Hematopoietic multipotent progenitor cell treated with erythropoietin and hydrocortisone succinate and interleukin-3 and kit ligand, for 15 days (in vitro differentiated cells): ENCODE measurements around the gene PDF.

Source experiments
- DNase-seq: peaks from one replicate; pipeline ENCODE4 v3.0.0-alpha.2; 2015; ENCODE audit warnings: low spot score

PDF gene

DNA sequence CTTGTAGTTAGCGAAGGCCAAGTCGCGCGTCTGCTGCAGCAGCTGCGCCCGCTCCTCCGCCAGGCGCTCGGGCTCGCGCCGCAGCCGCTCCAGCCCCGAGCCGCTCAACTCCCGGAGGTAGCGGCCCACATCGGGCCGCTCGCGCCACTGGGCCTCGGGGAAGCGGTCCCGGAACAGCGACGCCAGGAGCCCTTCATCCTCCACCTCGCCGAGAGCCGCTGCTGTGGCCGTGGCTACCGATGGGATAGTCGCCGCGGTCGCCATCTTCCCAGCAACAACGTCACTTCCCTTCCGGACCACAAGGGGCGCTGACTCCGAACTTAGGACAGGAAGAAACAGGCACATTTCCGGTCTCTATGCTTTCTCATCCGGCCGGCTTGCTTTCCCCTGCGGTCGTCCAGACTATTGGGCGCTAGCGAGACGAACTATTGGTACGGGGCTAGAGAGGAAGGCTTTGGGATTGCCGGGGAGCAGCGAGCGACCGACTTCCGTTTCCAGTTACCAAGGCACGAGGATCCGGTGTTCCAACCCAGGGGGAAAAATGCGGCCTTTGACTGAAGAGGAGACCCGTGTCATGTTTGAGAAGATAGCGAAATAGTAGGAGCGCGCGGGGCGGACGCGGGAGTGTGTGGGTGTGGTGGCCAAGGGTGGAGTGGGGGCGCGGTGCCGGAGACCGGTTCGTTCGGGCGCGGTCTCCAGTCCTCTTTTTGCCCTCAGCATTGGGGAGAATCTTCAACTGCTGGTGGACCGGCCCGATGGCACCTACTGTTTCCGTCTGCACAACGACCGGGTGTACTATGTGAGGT lies 9.1 kb upstream of the PDF start, which contains the start of the genes COG8 and NIP7:
Gene COG8, minus strand, starts transcription at position 276 of the 806 bp plus-strand sequence. Its CDS starts 12 bp downstream, at position 264.
Gene NIP7, plus strand, starts transcription at position 484 of the 806 bp plus-strand sequence. Its CDS starts 58 bp downstream, at position 542.
- DNase-seq: peak; percentile 96

DNA sequence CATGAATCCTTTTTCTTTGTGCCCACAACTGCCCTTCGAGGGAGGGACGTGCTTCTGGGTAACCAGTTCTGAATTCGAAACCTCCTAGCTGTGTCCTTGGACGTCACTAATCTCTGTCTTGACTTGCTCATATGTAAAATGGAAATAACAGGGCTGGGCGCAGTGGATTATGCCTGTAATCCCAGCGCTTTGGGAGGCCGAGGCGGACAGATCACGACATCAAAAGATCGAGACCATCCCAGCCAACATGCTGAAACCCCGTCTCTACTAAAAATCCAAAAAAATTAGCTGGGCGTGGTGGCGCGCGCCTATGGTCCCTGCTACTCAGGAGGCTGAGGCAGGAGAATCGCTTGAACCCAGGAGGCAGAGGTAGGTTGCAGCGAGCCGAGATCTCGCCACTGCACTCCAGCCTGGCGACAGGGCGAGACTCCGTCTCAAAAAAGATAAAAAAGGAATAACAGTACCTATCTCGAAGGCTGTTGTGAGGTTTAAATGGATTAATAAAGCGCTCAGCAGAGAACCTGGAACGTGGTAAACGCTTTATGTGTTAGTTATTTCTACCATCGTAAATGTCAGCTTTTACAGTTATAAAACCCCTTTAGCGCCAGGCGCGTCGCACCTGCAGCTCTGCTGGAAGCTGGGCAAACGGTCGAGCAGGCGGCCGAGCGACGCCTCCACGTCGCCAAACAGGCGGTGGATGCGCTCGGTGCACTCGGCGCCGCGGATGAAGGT lies 8.3 kb upstream of the PDF start:
- DNase-seq: no peak

DNA sequence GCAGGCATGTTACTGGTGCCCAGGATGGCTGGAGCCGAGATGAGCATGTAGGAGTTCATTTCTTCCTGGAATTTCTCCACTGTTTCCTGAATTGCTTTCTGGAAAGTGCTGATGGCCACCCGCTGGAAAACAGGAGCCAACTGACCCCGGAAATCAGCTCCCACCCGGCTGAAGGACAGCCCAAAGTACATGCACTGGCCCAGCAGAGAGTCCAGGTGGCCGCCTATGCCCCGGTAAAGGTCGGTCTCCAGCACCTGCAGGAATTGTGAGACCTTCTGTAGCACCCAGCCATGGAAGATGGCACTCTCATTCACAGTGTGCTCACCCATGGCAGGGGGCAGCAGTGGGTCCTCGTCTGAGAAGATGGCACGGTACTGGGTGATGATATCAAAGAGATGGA lies 4.3 kb upstream of the PDF start:
- no peak for DNase-seq

DNA sequence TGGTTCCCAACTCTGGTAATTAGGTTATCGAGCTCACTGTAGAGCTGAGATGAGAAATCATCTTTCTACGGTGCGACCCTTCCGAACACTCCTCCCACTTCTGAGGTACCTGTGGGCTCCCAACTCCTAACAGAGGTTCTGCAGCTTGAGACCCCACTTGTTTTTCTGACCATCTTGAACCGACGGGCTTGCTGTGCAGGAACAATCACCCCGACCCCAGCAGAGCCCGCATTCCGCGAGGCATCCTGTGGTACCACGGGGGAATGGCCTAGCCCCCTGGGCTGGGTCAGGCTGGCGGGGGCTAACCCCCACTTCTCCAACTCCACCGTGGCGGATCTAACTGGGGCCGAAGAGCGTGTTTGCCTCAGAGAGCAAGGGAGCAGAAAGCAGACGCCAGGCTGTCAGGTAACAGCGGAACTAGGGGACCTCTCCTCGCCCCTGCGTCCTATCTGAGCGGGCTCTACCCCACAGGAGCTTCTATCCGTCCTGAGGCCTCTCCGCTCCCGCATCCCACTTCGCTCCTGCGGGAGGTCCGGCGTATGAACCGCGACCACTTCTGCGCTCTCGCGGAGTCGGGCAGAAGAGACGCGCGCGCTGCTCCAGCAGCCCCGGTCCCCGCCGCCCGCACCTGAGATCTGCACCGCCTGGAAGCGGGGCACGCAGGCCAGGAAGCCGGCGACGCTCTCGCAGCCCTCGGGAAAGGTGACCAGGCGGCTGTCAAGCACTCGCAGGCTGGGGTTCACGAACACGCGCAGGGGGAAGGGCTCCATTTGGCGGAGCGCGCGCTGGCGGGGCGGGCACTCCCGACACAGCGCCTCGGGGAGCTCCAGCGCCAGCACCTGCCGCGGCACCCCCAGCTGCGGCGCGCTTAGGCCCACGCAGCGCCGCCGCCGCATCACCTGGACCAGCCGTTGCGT lies 761 bp downstream of the PDF start:
- no peak for DNase-seq

DNA sequence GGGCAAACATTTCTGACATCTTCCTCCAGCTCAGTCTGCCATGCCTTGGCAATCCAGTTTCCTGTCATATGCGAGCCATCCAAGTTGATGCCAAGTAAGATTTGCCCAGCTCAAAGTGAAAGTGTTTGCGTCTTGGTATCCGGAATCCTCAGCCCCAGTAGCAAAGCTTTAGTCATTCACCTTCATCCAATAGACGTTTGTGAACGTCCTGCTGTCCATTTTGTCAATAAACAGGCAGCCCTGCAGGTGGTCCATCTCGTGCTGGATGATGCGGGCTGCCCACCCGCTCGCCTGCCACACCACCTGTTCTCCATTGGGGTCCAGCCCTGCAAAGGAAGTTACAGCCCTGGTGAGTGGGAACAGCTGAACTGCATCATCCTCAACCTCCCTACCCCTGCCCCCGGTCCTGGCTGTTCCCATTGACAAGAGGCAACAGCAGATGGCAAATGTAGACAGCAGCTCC lies 1.5 kb downstream of the PDF start:
- no peak for DNase-seq

DNA sequence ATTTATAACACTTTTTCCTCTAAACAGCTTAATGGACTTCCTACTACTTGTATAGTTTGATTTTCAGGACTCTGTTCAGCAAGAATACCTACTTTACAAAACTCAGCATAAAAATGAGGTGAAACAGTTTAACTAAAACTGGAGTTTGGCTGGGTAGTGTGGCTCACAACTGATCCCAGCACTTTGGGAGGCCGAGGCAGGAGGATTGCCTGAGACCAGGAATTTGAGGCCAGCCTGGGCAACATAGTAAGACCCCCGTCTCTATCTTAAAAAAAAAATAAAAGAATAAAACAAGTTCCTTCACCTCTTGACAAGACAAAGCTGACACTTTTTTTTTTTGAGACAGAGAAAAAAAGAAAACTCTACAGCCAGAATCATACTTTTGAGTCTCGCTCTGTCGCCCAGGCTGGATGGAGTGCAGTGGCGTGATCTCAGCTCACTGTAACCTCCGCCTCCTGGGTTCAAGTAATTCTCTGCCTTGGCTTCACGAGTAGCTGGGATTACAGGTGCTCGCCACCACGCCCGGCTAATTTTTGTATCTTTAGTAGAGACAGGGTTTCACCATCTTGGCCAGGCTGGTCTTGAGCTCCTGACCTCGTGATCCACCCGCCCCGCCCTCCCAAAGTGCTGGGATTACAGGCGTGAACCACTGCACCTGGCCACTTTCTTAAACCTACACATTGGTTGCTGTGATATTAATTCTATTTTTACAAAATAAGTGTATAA lies 2.6 kb downstream of the PDF start:
- DNase-seq: no peak

DNA sequence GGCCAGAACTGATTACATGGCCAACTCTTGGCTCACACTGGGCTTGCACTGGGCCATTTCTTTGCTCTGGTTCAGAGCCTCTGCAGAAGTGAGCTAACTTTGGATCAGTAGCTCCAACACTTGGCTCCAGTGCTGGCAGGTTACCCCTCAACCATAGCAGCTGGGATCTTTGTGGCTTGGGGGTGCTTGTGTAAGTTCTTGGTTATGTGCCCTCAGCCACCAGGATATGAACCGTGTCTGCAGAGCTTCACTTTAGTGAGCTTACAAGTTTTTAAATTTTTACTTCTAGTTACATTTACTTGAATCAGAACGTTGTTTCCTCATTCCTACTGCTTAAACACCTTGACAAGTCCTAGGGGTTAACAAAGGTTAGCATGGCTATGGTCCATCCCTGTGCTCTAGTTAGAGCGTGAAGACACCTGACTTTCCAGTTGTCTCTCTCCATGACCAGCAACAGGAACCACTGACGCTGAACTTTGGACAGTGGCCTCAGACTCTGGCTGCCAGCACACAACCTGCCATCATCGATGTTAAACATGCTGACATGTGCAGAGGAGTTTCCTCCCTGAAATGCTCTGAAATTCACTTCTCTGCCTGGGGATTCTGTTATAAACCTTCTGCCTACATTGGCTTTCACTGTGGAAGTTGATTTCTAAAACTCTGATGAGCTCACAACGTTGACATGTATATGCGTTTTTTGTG lies 4.1 kb downstream of the PDF start:
- DNase-seq: no peak

DNA sequence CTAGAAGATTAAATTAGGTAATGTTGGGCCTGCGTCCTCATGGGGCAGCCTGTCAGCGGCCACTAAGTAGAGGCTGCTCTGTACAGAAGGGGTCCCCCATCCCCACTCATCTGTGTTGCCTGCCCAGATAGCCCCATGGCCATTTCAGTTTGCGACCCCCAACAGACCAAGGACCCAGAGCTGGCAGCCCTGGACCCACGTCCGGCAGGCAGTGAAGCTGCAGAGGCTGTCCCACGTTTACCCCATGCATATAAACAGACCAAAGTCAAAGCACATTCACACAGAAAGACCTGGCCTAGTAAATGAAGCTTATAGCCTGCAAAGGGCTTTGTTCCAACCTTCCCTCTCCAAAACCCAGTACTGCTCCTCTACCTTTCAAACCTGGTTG lies 4.6 kb downstream of the PDF start:
- DNase-seq: no peak

DNA sequence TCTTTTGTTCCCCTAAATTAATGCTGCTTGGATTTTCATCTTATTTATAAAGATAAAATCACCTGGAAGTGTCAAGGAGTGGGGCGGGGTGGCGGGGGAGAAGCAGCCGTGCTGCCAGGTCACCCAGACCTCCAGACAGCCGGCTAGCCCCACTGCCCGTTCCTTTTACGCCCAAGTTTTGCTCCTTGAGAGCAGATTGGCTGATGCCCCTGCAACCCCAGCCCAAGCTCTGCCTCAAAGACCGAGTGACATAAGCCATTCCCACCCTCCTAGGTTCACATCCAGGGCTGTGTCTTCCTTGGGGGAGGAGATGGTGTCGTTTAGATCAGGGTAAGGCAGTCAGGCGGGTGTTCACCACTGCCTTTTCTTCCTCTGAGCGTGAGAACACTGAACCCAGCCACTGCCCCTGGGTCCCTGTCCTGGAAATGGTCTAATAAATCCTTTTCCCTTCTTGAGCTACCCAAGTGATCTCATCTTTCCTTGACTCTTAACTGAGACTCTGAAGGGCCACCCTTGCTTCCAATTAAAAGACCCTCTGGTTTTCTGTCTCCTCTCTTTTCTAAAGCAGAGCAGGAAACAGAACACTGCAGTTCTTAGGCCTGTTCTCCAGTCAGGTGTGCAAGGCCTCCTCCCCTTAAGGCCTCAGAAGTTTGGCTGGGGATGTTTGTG lies 5.7 kb downstream of the PDF start:
- DNase-seq: no peak

DNA sequence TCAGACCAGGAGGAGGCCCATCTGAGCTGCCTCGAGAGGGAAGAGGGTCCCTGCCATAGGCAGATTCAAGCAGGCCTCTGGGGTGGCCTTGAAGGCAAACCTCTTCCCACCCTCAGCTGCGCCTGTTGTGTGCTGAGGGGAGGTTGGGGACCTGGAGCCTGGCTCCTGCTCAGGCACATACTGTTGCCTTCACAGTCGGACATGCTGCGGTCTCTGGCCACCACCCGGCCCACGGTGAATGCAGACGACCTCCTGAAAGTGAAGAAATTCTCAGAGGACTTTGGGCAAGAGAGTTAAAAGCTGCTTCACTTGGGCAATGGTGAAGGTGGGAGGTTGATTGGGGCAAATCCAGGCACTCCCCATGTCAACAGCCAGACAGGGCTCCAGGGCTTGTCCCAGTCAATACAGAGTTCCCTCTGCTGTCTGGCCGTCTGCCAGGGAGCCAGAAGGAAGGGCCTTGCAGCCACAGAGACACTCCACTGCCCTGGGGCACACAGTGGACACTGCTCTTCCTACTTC lies 6.3 kb downstream of the PDF start:
- no peak for DNase-seq

DNA sequence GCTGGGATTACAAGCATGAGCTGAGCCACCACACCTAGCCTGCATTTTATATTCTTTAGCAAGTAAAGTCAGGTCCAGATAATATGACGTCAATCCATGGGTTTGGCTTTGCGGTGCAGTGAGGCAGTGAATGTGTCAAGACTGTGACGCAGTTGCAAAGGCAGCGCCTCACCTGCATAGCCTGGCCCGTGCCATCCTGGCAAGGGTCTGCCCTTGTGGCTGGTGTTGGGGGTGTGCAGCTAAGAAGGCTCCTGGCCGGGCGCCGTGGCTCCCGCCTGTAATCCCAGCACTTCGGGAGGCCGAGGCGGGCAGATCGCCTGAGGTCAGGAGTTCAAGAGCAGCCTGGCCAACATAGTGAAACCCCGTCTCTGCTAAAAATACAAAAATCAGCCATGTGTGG lies 7.0 kb downstream of the PDF start:
- DNase-seq: no peak

DNA sequence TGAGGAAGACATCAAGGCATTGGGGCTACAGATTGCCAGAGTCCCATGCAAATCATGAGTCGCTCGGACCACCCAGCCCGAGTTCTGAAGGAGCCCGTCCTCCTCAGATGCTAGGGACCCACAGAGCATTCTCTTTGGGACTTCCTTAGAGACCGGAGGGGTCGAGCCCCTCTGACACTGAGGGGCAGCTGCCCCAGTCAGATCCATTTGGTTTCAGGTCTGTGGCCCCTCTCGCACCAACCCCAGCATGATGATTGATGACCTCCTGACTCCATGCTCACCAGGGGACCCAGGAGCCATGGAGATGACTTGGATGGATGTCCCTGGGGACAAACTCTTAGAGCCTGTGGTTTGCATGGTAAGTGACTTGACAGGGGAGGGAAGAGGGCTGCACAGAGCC lies 8.0 kb downstream of the PDF start:
- no peak for DNase-seq

DNA sequence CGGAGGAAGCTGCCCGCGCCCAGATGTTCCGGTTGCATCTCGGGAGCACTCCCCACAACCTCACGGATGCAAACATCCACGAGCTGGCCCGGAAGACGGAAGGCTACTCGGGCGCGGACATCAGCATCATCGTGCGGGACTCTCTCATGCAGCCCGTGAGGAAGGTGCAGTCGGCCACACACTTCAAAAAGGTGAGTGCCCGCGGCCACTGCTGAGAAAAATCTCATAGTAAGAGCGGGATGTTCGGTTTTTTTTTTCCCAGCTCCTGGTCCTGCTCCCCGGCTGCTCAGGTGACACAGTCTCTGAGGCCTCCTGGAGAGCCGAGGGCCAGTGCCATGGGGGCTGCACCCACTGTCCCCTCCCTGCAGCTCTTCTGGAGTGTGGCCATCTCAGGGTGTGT lies 9.3 kb downstream of the PDF start:
- DNase-seq: no peak

DNA sequence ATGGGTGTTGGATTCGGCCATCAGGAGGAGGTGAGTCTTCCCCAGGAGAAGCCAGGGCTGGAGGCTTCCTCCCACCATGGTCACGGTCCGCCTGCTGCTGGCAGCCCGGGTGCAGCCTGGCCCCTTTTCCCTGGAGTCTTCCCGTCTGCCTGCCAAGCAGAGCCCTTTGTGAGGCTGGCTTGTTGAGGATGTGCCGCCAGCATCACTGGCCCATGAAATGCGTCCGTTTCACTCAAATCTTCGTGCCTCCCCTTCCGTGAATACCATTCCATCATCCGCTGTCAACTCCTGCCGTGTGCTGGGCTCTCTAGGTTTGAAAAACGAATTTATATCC lies 9.7 kb downstream of the PDF start:
- DNase-seq: no peak

DNA sequence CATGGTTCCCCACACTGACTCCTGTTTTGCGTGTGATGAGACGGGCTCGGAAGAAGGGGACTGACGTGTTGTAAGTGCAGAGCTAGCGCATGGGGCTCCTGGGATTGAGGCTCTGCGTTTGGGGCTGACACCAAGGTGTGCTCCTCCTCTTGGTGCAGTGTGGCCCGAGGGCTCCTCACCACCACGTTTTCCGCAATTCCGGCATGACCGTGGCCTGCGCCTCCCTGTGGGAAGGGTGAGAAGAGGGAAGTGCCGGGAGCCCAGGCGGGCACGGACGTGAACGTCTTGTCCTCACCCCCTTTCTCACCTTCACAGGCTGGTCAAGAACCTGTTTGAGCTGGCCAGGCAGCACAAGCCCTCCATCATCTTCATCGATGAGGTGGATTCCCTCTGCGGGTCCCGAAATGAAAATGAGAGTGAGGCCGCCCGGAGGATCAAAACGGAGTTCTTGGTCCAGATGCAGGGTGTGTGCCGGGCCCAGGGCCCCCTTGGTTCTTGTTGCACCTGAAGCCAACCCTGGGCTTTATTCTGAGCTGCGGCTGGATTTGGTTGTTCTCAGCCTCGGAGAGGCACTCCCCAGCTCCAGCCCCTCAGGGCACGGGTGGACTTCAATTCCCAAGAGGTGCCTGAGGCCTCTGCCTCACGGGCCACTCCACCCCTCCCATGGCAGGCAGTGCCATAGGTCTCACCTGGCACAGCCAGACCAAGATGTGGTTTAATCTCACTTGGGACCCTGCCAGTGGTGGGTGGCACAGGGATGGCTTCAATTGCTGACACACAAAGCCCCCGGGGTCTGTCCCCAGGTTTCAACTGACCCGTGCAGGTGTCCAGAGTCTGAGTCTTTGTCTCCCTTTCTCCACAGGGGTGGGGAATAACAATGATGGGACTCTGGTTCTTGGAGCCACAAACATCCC lies 10.3 kb downstream of the PDF start:
- DNase-seq: no peak

DNA sequence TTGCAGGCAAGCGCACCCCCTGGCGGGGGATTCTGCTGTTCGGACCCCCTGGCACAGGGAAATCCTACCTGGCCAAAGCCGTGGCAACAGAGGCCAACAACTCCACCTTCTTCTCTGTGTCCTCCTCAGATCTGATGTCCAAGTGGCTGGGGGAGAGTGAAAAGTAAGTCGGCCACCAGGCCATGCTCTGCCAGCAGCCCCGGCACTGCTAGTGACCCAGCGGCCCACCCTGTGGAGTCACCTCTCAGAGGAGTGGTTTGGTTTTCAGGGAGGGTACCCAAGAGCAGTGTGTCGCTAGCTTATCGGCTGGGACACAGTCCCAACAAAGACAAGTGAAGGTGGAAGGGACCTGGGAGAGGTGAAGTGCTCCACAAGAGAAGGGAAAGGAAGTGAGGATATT lies 11.0 kb downstream of the PDF start:
- no peak for DNase-seq

DNA sequence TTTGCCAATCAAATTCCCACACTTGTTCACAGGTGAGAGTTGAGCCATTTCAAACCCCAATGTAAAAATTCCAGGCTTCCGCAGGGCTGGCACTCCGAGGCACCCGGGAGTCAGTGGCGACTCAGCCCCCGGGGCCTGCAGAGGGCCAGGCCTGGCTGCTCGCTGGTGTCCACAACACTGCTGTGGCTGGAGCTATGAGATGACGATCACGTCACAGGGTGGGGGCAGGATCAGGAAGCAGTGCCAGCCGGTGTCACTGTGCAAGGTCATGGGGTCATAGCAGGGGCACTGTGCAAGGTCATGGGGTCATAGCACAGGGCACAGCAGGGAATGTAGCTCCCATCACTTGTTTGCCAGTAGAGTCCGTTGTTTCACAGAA lies 11.5 kb downstream of the PDF start:
- DNase-seq: no peak

DNA sequence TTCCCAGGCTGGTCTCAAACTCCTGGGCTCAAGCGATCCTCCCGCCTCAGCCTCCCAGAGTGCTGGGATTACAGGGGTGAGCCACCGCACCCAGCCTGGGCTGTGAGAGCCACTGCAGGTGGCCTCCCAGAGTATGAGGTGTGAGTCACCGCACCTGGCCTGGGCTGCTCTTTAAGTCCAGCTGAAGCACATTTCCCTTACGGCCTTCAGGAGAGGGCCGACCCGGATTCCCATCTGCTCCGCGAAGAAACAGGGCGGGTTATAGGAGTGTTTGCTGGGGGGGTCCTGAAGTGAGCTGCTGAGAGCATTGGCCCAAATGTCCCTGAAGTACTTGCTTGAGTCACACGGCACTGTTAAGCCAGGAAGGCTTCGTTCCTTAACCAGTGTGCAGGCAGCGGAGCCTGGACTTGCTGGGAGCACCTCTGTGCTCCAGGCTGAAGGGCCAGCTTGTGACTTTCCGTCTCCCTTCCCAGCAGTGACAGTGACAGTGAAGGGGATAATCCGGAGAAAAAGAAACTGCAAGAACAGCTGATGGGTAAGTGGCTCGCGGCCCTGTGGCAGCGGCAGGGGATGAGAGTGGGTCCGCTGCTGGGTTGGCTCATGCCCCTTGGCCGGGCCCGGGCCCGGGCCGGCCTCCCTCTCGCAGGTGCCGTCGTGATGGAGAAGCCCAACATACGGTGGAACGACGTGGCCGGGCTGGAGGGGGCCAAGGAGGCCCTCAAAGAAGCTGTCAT lies 12.0 kb downstream of the PDF start:
- DNase-seq: no peak
